ENCODE results near the gene CRACDL.

The CRACDL gene

GRCh38 chr2:98800330-98801064, 135.5 kb downstream of the CRACDL start:
- DNase-seq (ENCODE audit: low read depth) = no peak

GRCh38 chr2:98799375-98800329, 136.4 kb downstream of the CRACDL start:
- DNase-seq (ENCODE audit: low read depth) = no peak

GRCh38 chr2:98796775-98797544, 139.1 kb downstream of the CRACDL start:
- DNase-seq (ENCODE audit: low read depth) = no peak

- DNase-seq (ENCODE audit: low read depth) = no peak
Measured at GRCh38 chr2:98795891-98796676, 139.9 kb downstream of the CRACDL start.

- no peak for DNase-seq (ENCODE audit: low read depth)
Measured at GRCh38 chr2:98793897-98794830, 141.9 kb downstream of the CRACDL start.

GRCh38 chr2:98793275-98793674, 142.8 kb downstream of the CRACDL start:
- DNase-seq (ENCODE audit: low read depth) = no peak

GRCh38 chr2:98790221-98790620, 145.8 kb downstream of the CRACDL start:
- DNase-seq (ENCODE audit: low read depth) = no peak

GRCh38 chr2:98787700-98788099, 148.3 kb downstream of the CRACDL start:
- DNase-seq (ENCODE audit: low read depth) = no peak

- no peak for DNase-seq (ENCODE audit: low read depth)
Measured at GRCh38 chr2:98786179-98786578, 149.8 kb downstream of the CRACDL start.

- DNase-seq (ENCODE audit: low read depth) = no peak
Measured at GRCh38 chr2:98782570-98782969, 153.5 kb downstream of the CRACDL start.

- no peak for DNase-seq (ENCODE audit: low read depth)
Measured at GRCh38 chr2:98781822-98782221, 154.2 kb downstream of the CRACDL start.

GRCh38 chr2:98778741-98779483, 157.1 kb downstream of the CRACDL start:
- no peak for DNase-seq (ENCODE audit: low read depth)

GRCh38 chr2:98778151-98778550, 157.9 kb downstream of the CRACDL start:
- DNase-seq (ENCODE audit: low read depth) = no peak

- no peak for DNase-seq (ENCODE audit: low read depth)
Measured at GRCh38 chr2:98777710-98778109, 158.3 kb downstream of the CRACDL start.

- DNase-seq (ENCODE audit: low read depth) = no peak
Measured at GRCh38 chr2:98777076-98777475, 158.9 kb downstream of the CRACDL start.

- DNase-seq (ENCODE audit: low read depth) = no peak
Measured at GRCh38 chr2:98776136-98776535, 159.9 kb downstream of the CRACDL start.

- no peak for DNase-seq (ENCODE audit: low read depth)
Measured at GRCh38 chr2:98775146-98775986, 160.7 kb downstream of the CRACDL start.

- DNase-seq (ENCODE audit: low read depth) = no peak
Measured at GRCh38 chr2:98773907-98774306, 162.1 kb downstream of the CRACDL start.

- no peak for DNase-seq (ENCODE audit: low read depth)
Measured at GRCh38 chr2:98773169-98773568, 162.9 kb downstream of the CRACDL start.
